MG63 (cell line): Measurements from ENCODE around the gene ARID1B. TPM values are rescaled to one million over a fixed set of nuclear protein-coding genes. Genes with fewer than 3 reads are reported as not detected.

Source experiments
- DNase-seq: peaks from one replicate; pipeline ENCODE4 v3.0.0-alpha.2; 2020
- H3K27me3 ChIP-seq: fragments of 250-450 bp; sonication (Bioruptor Pico); 2 replicates; pipeline ENCODE4 v1.5.1; 2020; ENCODE audit warnings: mild to moderate bottlenecking, moderate library complexity
- H3K36me3 ChIP-seq: fragments of 250-450 bp; sonication (Bioruptor Pico); 2 replicates; pipeline ENCODE4 v1.5.1; 2020; ENCODE audit warnings: mild to moderate bottlenecking, moderate library complexity
- H3K4me3 ChIP-seq: fragments of 250-450 bp; sonication (Bioruptor Pico); 2 replicates; pipeline ENCODE4 v1.5.1; 2020; ENCODE audit warnings: mild to moderate bottlenecking, moderate library complexity
- H3K9me3 ChIP-seq: fragments of 250-450 bp; sonication (Bioruptor Pico); 2 replicates; pipeline ENCODE4 v1.5.1; 2020; ENCODE audit warnings: mild to moderate bottlenecking, moderate library complexity
- total RNA-seq: library from RNA; depleted of rRNA; stranded (reverse); fragments of >200 nt; shearing (Covaris generic); gene quantifications from 2 replicates; pipeline ENCODE4 v1.2.3, GENCODE V29; 2014; ENCODE audit warnings: low replicate concordance

ARID1B gene
- total RNA-seq, 1 experiment from 2014 or later: 9.9 TPM

DNA sequence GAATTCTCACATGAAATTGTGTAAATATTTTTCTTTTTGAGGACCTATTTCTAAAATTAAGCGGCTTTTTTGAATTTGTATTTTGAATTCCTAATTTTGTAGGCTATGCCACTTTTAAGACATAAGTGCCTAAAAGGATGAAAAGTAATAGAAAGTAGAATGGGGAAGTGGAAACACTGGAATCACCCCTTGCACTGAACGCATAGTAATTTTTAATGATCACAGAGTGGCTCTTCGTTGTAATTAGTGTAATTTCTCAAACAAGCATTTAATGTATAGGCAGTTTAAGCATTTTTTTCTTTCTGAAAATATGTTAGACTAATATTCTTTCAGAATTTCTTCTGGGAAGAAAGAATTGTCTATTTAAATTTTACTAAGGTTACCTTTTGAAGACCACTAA, 73.2 kb downstream of the ARID1B start:
- H3K27me3 ChIP-seq: no peaks in the 10 kb centered on the region
- no peaks in the 10 kb centered on the region for H3K9me3 ChIP-seq
- H3K36me3 ChIP-seq: no peaks in the 10 kb centered on the region
- H3K4me3 ChIP-seq: no peak overlapping the region
- no peak for DNase-seq

DNA sequence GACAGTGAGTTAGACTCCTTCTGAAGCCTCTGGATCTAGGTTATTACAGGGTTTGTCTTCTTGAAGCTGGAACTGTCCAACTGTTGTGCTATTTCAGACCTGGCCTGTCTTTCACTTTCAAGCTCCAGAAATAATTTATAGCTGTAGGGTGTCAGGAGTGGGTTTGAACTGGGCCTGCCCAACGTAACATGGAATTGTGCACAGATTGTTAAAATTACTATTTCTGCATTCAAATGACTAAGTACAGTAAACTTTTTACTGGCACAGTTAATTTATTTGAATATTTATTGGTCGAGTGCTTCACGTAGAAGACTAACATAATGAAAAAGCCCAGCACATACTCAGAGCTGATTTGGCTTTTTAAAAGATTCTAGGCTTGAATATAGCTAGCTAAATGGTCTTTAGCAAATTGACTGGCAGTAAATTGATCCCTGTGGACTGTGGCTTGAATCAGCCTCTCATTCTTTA, 74.3 kb downstream of the ARID1B start:
- Histone ChIP-seq H3K36me3 (no peaks in the 10 kb centered on the region), H3K9me3 (no peaks in the 10 kb centered on the region), H3K27me3 (no peaks in the 10 kb centered on the region), H3K4me3 (no peak overlapping the region)
- no peak for DNase-seq

DNA sequence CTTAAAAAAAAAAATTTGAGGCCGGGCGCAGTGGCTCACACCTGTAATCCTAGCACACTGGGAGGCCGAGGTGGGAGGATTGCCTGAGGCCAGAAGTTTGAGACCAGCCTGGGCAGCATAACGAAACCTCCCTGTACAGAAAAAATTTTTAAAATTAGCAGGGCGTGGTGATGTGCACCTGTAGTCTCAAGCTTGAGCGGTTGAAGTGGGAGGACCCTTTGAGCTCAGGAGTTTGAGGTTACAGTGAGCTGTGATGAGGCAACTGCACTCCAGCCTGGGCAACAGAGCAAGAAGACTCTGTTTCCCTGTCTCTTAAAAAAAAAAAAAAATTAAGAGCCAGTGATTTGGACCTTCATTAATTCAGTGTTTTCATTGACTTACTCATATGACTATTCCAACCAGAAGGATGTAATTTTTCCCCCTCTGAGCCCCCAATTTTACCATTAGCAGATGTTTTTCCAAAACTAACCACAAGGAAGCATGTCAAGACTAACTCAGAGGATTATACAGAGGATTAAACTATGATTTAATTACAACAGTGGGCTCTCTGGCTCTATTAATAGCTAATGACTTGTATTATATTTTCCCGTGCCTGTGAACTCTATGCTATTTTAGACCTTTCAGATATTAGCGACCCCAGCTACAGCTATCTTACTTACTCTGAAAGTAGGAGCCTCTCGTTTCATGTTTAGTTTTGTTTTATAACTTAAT, 75.1 kb downstream of the ARID1B start:
- DNase-seq: no peak
- no peak overlapping the region for H3K4me3 ChIP-seq
- H3K36me3 ChIP-seq: no peaks in the 10 kb centered on the region
- no peaks in the 10 kb centered on the region for H3K27me3 ChIP-seq
- no peaks in the 10 kb centered on the region for H3K9me3 ChIP-seq

DNA sequence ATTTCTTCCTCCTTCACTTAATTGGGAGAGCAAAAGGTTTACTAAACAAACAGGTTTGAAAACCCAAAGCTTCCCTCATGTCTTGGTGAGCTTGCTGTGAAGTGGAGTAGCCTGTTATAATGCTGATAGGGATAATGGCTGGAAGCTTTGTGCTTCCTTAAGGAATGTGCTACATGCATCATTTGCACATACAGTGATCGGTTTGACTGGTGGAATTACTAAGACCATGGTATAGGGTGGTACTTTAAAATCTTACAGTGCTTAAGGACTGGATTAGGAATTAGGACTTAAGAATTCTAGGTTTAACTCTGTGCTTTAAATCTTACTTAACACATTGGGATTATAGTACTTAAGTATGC, 75.7 kb downstream of the ARID1B start:
- Histone ChIP-seq H3K36me3 (no peaks in the 10 kb centered on the region), H3K4me3 (no peak overlapping the region), H3K27me3 (no peaks in the 10 kb centered on the region), H3K9me3 (no peaks in the 10 kb centered on the region)
- DNase-seq: no peak

DNA sequence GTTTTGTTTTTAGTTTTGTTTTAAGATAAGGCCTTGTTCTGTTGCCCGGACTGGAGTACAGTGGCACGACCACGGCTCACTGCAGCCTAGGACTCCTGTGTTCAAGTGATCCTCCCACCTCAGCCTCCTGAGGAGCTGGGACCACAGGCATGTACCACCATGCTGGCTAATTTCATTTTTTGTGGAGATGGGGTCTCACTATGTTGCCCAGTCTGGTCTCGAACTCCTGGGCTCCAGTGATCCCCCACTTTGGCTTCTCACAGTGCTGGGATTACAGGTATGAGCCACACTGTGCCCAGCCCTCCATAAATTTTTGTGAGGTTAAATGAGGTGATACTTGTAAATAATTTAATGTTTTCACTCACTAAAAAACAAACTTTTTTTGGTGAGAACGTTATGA, 76.6 kb downstream of the ARID1B start:
- Histone ChIP-seq H3K36me3 (no peaks in the 10 kb centered on the region), H3K4me3 (no peak overlapping the region), H3K9me3 (no peaks in the 10 kb centered on the region), H3K27me3 (no peaks in the 10 kb centered on the region)
- no peak for DNase-seq

DNA sequence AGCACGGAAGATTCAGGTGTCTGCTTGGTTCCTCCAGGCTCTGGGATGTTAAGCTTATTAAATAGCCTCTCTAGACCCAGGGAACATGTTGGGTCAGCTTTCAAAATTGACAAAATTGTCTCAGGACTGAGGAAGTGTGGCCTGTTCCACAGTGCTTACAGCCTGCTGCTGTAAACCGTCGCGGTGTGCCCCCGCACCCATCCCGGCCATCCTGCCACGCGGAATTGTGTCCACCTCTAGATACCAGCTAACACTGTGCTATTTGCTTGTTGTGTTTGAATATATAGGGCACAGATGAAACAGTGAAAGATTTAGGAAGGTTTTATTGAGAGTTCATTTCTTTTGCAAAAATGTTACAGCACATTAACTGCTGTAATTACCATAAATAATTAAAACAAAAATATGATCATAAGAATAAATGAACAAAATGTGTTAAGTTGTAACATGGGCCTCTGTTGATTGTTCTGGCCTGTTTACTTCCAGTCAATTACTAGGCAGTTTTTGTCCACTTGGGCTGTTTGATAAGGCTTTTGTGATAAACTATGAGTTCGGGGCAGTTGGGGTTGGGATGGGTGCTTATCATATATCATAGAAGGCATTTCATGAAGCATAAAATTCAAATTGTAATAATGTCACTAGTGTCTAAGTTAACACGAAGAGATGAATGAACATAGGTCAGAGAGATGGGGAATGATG, 77.4 kb downstream of the ARID1B start:
- Histone ChIP-seq H3K36me3 (no peaks in the 10 kb centered on the region), H3K4me3 (no peak overlapping the region), H3K9me3 (no peaks in the 10 kb centered on the region), H3K27me3 (no peaks in the 10 kb centered on the region)
- DNase-seq: no peak

DNA sequence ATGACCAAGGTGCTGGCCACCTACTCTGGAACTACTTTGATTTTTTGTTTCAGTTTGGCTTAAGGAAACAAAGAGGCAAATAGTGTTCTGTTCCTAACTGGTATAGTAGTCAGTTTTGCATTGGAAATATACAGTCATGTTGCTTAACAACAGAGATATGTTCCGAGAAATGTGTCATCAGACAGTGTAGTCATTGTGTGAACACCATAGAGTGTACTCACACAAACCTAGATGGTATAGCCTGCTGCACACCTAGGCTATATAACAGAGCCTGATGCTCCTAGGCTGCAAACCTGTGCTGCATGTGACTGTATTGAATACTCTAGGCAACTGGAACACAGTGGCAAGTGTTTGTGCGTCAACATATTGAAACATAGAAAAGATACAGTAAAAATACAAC, 80.4 kb downstream of the ARID1B start:
- no peaks in the 10 kb centered on the region for H3K36me3 ChIP-seq
- DNase-seq: no peak
- no peaks in the 10 kb centered on the region for H3K9me3 ChIP-seq
- H3K4me3 ChIP-seq: no peak overlapping the region
- no peaks in the 10 kb centered on the region for H3K27me3 ChIP-seq

DNA sequence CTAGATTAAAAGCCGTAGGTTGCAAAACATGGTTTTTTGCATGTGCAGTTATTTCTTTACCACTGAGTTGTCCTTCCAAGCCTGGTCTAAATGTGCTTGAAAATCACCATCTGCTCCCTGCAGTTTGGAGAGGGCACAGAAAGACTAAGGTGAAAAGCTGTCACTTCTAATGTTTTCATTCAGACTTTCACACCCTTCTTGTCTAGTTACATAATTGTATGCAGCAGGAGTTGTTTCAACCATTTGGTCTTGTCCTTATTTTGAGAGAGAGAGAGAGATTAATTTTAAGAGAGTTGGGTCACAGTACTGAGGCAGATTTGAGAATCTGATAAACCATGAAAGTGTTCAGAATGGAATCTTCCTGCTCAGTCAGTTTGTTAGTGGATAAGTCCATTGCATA, 82.5 kb downstream of the ARID1B start:
- no peaks in the 10 kb centered on the region for H3K36me3 ChIP-seq
- H3K9me3 ChIP-seq: no peaks in the 10 kb centered on the region
- DNase-seq: no peak

DNA sequence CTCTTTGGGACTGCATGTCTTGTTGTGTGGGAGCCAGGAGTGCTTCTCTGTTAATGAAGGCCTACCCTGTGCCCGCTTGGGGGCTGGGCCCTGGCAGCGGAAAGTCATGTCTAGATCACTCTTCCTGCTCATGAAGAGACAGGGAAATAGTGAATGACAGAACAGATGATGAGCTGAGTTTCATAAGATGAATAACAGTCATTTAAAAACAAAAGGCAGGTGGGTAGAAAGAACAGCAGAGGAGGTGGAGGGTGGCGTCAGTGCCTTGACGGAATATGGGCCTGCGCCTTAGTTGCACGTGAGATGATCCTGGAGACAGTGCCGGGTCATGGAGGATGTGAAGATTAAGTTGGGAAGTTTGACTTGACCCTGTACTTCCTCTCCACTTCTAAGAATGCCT, 85.5 kb downstream of the ARID1B start:
- no peak overlapping the region for H3K4me3 ChIP-seq
- DNase-seq: no peak
- H3K27me3 ChIP-seq: no peaks in the 10 kb centered on the region
- no peaks in the 10 kb centered on the region for H3K36me3 ChIP-seq
- H3K9me3 ChIP-seq: no peaks in the 10 kb centered on the region

More for the DNA sequence above, 82.5 kb downstream of the ARID1B start:
- no peaks in the 10 kb centered on the region for H3K27me3 ChIP-seq
- H3K4me3 ChIP-seq: no peak overlapping the region

DNA sequence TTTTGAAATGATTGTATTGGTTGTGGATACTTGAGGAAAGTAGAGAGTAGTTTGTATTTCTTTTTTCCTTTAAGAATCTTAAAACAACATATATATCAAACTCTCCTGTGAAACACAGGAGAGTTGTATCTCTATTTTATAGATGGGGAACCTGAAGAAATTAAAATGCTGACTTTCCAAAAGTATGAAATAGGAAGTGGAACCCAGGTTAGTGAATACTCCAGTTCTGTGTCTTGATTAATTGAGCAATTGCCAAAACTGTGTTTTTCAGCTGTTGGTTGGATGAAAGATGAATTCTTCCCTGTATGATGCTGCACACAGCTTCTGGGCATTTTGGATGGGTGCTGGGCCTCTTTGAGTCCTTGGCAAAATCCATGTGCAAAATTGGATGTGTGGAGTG, 86.3 kb downstream of the ARID1B start:
- no peaks in the 10 kb centered on the region for H3K36me3 ChIP-seq
- no peak for DNase-seq
- H3K4me3 ChIP-seq: no peak overlapping the region
- H3K27me3 ChIP-seq: no peaks in the 10 kb centered on the region
- no peaks in the 10 kb centered on the region for H3K9me3 ChIP-seq

DNA sequence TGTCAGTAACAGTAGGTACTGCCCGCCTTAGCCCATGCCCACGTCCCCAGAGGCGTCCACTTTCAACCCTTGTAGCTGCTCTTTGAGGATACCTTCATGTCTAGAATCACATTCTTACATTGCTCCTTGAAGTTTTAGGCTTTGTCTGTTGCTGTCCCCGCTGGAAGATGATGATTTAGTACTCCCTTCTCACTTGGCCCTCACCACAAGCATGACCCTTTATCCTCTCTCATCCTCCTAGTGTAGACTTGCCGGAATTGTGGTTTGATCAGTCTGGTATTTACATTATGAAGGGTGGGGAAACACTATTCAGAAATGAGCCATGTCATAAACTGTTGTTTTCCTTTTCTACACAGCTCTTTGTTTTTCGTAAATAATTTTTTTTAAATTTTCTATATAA, 87.4 kb downstream of the ARID1B start:
- Histone ChIP-seq H3K4me3 (no peak overlapping the region), H3K36me3 (no peaks in the 10 kb centered on the region), H3K27me3 (no peaks in the 10 kb centered on the region), H3K9me3 (no peaks in the 10 kb centered on the region)
- no peak for DNase-seq

DNA sequence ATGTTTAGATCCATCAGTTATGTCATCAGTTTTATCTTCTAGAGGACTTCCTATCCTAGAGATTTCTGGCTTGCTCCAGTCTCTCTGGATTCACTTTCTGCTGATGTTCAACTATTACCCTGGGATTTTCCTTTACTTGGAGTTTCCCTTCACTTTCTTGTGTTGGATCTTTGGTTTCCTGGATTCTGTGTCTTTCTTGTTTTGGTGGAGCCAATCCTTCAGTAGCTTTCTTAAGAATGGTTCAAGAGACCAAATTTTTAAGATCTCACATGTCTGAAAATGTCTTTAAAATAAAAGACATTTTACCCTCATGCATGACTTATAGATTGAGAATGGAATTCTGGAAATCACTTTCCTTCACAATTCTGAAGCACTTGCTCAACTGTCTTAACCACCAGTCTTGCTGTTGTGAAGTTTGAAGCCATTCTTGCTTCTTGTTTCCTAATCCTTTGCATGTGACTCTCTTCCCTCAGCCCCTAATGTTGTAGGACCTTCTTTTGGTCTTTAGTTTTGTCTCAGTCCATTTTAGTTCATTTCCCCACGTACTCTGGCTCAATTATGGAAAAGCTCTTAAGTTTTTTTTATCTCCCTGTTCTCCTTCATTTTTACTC, 87.9 kb downstream of the ARID1B start:
- Histone ChIP-seq H3K4me3 (no peak overlapping the region), H3K27me3 (no peaks in the 10 kb centered on the region), H3K36me3 (no peaks in the 10 kb centered on the region), H3K9me3 (no peaks in the 10 kb centered on the region)
- DNase-seq: no peak

DNA sequence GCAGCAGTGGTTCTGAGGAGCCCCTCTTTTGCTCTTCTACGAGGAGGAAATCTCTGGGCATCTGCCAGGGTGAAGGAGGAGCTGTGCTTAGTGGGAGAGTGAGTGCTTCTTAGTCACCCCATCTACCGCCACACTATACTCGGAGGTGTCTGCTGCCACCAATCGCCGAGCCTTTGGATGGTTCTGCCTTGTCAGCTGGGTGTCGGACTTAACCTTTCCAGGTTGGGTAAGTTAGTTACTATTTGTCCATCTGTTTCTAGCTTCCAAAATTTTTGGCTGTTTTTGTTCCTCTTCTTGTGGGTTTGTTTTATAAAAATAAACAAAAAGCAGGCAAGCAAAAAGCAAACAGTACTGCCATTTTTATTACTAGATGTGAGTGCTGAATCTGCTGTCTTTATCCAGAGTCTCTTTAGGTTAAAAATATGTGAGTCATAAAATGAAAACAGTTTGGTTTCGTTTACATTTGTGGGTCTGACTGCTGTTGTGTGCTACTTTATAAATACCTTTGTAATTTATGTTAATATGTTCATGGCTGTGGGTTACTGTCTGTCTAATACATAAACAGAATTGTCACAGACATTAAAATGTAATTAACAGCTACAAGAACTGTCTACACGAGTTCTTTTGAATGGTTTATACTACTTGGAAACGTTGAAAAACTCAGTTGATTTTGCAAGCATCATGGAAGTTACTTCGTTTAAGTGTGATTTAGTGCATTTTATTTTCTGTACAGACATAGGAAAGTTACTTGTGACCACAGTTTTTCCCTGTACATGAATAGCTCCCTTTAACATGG, 89.2 kb downstream of the ARID1B start:
- Histone ChIP-seq H3K9me3 (no peaks in the 10 kb centered on the region), H3K36me3 (no peaks in the 10 kb centered on the region), H3K27me3 (no peaks in the 10 kb centered on the region), H3K4me3 (peak overlapping the region; percentile 13)
- DNase-seq: peak; percentile 69

DNA sequence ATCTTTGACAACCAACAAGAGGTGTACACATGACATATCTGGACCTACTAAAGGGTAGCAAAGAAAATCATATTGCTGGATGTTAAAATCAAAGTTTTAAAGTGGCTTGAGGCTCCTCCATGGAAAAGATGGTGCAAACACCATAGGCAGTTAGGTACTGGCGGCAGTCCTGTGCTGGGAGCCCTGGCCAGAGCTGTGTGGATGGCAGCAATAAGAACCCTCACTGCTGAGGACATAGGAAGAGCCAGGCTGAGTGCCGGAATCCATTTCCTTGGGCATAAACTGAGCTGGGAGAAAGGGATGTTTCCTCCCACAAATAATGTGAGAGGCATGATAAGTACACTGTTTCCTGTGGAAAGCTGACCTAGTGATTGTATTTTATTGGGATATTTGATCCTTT, 89.9 kb downstream of the ARID1B start:
- H3K9me3 ChIP-seq: no peaks in the 10 kb centered on the region

DNA sequence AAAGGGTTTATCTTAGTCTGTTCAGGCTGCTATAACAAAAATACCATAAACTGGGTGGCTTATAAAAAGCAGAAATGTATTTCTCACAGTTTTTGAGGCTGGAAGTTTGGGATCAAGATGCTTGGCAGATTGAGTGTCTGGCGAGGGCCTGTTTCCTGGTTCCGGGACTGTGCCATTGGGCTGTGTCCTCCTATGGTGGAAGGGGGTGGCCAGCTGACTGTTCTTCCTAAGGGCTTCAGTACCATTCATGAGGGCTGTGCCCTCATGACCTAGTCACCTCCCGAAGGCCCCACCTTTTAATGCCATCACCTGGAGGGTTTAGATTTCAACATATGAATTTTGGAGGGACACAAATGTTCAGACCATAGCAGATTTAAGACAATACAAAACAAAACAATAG, 91.2 kb downstream of the ARID1B start:
- H3K27me3 ChIP-seq: no peaks in the 10 kb centered on the region
- no peaks in the 10 kb centered on the region for H3K9me3 ChIP-seq
- no peaks in the 10 kb centered on the region for H3K36me3 ChIP-seq
- DNase-seq: no peak
- no peak overlapping the region for H3K4me3 ChIP-seq

More for the DNA sequence above, 89.9 kb downstream of the ARID1B start:
- H3K36me3 ChIP-seq: no peaks in the 10 kb centered on the region
- H3K4me3 ChIP-seq: no peak overlapping the region
- H3K27me3 ChIP-seq: no peaks in the 10 kb centered on the region
- DNase-seq: no peak

DNA sequence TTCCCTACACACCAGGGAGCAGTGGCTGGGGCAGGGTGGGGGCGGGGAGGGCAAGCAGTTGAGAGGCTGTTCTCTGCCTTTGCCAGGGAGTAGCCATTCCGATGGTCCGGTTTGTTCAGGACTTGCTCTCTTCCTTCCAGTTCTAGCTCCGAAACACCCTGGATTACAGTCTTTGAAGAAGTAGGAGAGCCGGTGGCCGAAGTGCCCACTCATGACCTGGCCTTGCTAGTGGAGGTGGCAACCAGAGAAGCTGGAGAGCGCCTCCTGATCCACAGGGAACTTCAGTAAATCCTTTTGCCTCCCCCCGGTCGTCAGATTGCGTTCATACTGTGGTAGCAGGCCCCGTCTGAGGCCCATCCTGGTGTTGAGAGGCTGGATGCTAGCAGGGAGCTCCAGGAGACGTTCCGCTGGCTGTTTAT, 92.8 kb downstream of the ARID1B start:
- Histone ChIP-seq H3K9me3 (no peaks in the 10 kb centered on the region), H3K27me3 (no peaks in the 10 kb centered on the region), H3K4me3 (no peak overlapping the region), H3K36me3 (no peaks in the 10 kb centered on the region)
- DNase-seq: no peak

DNA sequence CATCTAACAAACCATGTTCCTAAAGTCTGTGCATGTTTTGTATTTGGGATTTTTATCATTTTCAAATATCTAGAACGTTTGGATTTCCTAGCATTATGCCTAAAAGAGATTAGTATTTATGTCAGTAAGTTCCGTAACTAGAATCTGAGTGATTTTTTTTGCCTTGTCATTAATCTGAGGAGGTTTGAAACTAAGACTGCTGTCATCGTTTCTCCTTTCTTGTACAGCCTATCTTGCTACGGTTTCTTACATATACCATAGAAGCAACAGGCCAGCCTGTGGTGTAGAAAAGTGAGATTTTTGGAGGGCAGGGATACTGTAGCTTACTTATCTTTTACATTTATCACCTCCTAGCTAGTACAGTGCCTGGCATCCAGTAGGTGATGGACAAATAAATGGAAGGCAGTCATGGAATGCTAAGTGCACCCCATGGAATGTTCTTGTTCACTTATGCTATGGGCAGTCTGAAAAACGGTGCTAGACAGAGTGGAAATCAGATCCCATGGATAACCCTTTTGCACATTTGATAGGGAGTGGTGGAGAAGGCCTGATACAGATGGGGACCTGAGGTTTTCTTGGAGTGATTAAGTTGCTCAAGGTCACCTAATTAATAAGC, 93.9 kb downstream of the ARID1B start:
- H3K27me3 ChIP-seq: no peaks in the 10 kb centered on the region
- no peak overlapping the region for H3K4me3 ChIP-seq
- H3K9me3 ChIP-seq: no peaks in the 10 kb centered on the region
- no peaks in the 10 kb centered on the region for H3K36me3 ChIP-seq
- no peak for DNase-seq
